A549 (cell line): Measurements from ENCODE around the gene ZCCHC24.

Experiments used
- BHLHE40 ChIP-seq: IDR thresholded peaks from 2 replicates; pipeline ENCODE4 v1.6.1; 2012; ENCODE audit warnings: low read depth, low read length, inconsistent platforms
- EP300 ChIP-seq, 2 experiments: fragments of >200 bp; sonication (Bioruptor Twin); formaldehyde crosslinking; IDR thresholded peaks; 2 replicates in 1 of 2; 3 replicates in 1 of 2; pipeline ENCODE4 v1.6.1; 2016 to 2017
- FOSL2 ChIP-seq, 2 experiments: fragments of 450-650 bp in 1 of 2; fragments of >200 bp in 1 of 2; sonication (Bioruptor Twin) in 1 of 2; formaldehyde crosslinking; IDR thresholded peaks; 2 replicates each; pipeline versions ENCODE4 v1.5.0 to v1.6.1; 2016 to 2020; ENCODE audit warnings: mild to moderate bottlenecking in 1 of 2, moderate library complexity in 1 of 2
- JUN ChIP-seq, 2 experiments: fragments of >200 bp; sonication (Bioruptor Twin); formaldehyde crosslinking; IDR thresholded peaks; 2 replicates in 1 of 2; 3 replicates in 1 of 2; pipeline ENCODE4 v1.6.1; 2016 to 2017
- POLR2A ChIP-seq: IDR thresholded peaks from 2 replicates; pipeline ENCODE4 v1.6.1; 2012; ENCODE audit warnings: mild to moderate bottlenecking, low read length
- RAD21 ChIP-seq, 2 experiments: fragments of >200 bp in 1 of 2; sonication (Bioruptor Twin) in 1 of 2; formaldehyde crosslinking in 1 of 2; IDR thresholded peaks in 1 of 2; conservative IDR thresholded peaks in 1 of 2; 2 replicates in 1 of 2; 3 replicates in 1 of 2; pipeline ENCODE4 v1.6.1; 2012 to 2018; ENCODE audit warnings: inconsistent platforms in 1 of 2
- RCOR1 ChIP-seq: fragments of 150-350 bp; IDR thresholded peaks from 2 replicates; pipeline ENCODE4 v1.6.1; 2014; ENCODE audit warnings: antibody characterized with exemption, low read length, low read depth
- TF ChIP-seq, protein P1 (sequence below): fragments of >200 bp; sonication (Bioruptor Twin); formaldehyde crosslinking; IDR thresholded peaks from 3 replicates; pipeline ENCODE4 v1.5.1; 2016

DNA sequence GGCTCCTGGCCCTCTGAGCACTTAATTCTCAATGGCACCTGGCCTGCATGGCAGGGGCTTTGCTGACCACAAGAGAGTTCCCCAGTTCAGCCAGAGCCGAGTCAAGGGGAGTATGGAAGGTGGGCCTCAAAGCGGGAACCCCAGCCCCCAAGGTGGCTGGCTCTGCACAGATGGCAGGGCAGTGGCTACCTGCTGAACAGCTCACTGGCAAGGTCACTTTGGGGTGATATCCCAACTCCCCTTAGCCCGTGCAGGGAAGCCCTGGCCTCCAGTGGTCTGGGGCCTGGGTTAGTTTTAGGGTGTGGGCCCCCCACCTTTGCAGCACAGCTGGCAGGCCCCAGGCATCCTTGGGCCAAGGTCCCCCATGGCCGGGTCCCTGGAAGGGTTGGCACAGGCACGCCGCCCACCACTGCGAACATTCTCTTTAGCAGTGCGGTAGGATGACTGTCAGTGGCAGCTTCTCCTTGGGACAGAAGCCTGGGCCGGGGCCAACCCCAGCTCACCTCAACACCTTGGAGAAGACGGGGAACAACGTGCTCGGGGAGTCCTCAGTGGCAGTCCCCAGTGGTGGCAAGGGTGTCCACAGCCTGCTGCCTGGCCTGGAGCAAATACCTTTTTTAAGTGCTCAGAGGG lies 61.3 kb downstream of the ZCCHC24 start:
- no peak for TF ChIP-seq JUN (IDR thresholded peaks at IDR 0.05)
- no peak for TF ChIP-seq RAD21 (conservative IDR thresholded peaks at IDR 0.05 in 1 of 2, IDR thresholded peaks at IDR 0.05 in 1 of 2)
- no peak for TF ChIP-seq EP300 (IDR thresholded peaks at IDR 0.05)
- TF ChIP-seq RCOR1: no peak
- TF ChIP-seq POLR2A: no peak
- TF ChIP-seq BHLHE40: no peak
- TF ChIP-seq, protein P1, sequence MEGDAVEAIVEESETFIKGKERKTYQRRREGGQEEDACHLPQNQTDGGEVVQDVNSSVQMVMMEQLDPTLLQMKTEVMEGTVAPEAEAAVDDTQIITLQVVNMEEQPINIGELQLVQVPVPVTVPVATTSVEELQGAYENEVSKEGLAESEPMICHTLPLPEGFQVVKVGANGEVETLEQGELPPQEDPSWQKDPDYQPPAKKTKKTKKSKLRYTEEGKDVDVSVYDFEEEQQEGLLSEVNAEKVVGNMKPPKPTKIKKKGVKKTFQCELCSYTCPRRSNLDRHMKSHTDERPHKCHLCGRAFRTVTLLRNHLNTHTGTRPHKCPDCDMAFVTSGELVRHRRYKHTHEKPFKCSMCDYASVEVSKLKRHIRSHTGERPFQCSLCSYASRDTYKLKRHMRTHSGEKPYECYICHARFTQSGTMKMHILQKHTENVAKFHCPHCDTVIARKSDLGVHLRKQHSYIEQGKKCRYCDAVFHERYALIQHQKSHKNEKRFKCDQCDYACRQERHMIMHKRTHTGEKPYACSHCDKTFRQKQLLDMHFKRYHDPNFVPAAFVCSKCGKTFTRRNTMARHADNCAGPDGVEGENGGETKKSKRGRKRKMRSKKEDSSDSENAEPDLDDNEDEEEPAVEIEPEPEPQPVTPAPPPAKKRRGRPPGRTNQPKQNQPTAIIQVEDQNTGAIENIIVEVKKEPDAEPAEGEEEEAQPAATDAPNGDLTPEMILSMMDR: no peak
- TF ChIP-seq FOSL2 (IDR thresholded peaks at IDR 0.05): no peak
- TF ChIP-seq FOSL2 (CRISPR knock-in tag; IDR thresholded peaks at IDR 0.05): no peak
